Erythroblast (primary cell): ENCODE measurements around the gene TENM4.
"Not testable (repeated sequence)": the region's sequence is repeated elsewhere in the genome, so short reads cannot be mapped to it uniquely, and the experiment has no call there.

ENCODE experiments used
- DNase-seq, 2 experiments: peaks; one replicate each; lab custom pipeline; 2025; lab: John Stamatoyannopoulos, UW
- GATA1 ChIP-seq: IDR thresholded peaks from 2 replicates; pipeline ENCODE4 v1.6.1; 2011; ENCODE audit warnings: low read depth, mild to moderate bottlenecking, control low read depth, low read length, moderate library complexity
- POLR2A ChIP-seq: IDR thresholded peaks from 2 replicates; pipeline ENCODE4 v1.6.1; 2011; ENCODE audit warnings: mild to moderate bottlenecking, low read length

TENM4 gene

DNA sequence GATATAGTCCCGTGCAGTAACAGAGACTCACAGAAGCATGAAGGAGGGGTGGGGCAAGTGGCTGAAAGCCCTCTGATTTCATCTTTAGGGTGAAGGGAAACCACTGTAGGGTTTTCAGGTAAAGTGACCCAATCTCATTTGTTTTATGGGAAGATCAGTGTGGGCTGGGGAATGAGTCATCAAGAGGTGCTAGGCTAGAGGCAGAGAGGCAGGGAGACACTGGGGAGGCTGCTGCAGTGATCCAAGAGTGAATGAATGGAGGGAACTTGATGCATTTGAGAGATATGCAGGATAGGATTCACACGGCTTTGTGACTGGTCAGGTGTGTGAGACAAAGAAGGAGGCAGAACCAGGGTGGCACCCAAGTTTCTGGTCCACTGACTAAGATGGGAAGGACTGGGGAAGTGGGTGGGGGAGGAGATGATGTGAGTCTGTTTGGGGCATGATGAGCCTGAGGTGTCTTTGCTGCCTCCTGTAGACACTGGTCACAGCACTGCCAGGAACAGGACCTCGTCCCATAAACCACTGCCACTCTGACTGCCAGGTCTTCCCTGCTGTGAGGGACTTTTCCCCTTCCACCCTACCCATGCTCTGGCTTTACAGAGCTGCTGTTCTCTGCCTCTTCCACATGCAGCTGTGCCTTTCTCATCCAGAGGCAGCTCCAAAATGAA lies 239.0 kb downstream of the TENM4 start:
- DNase-seq: no peak
- TF ChIP-seq GATA1 (no peak), POLR2A (no peak)

- DNase-seq: no peak
- TF ChIP-seq GATA1 (no peak), POLR2A (no peak)
Measured at GRCh38 chr11:79200398-79201070, 240.3 kb downstream of the TENM4 start.

DNA sequence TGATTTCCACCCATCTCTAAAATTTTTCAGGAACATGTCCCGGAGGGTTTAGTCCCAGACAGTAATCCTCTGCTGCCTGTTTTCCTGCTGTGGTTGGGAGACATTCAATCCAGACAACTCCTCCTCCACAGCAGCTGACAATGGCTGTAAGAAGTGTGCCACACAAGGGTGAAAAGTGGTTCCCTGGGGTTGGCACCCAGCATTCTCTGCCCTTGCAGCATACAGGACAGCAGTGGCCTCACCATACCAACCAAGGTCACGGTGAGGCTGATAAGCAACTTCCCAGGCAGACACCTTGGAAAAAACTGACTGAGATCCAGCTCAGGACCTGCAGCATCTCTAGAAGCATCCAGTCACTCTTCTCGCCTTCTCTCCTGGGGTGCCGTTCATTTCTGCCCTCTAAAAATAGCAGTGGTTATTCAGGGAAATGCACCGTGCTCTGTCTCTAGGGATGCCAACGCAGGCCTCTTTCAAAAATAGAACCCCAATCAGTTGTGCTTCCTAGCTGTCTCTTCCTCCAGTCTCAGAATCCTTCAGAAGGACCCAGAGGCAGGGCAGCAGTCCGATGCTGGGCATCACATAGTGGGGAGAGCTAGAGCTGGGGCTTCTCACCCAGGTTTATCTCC lies 241.0 kb downstream of the TENM4 start:
- TF ChIP-seq POLR2A (no peak), GATA1 (no peak)
- no peak for DNase-seq

- no peak for TF ChIP-seq POLR2A
- no peak for TF ChIP-seq GATA1
- no peak for DNase-seq
Measured at GRCh38 chr11:79198898-79199250, 242.0 kb downstream of the TENM4 start.

DNA sequence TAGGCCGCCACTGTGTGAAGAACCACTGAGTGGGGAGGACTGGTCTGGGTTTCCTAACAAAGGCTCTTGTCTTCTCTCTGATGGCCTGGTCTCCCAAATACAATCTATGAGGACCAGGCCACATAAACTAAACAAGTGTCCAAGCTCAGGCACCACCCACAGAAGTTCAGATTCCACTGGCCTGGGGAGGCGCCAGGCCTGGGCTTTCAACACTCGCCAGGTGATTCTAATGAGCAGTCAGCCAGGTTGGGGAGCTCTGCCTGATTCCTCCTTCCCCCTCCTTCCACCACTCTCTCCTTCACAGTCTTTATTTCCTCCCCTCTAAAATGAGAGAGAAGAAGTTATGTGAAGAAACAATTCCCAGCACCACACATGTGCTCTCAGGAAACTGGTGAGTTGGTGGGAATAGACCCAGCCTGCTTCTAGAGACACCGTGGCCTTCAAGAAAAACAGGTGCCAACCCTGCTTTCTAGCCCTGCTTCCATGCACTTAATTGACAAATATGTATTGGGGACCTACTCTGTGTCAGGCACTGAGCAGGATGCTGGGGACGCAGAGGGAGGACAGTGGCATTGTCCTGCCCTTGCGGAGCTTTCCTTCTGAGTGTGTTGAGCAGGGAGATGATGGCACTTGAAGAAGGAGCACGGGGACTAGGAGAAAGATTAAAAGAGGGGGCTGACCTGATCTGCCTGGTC lies 242.5 kb downstream of the TENM4 start:
- DNase-seq: no peak

DNA sequence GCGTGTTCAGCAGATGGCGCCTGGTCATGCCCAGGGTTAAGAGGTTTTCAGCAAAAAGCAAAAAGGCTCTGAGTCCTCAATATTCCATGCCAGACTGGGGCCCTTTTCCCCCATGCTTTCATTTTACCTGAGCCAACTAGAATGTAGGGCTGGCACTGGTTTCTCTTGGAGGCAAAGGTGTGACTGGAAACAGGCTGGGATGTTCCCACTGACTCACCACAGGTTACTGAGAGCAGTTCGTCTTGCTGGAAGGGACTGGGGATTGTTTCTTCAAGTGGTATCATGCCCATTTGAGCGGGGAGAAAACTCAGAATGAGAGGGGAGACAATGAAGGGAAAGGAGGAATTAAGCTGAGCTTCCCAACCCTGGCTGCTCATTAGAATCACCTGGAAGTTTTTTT lies 243.9 kb downstream of the TENM4 start:
- DNase-seq: no peak
- TF ChIP-seq GATA1: no peak
- no peak for TF ChIP-seq POLR2A

More for the DNA sequence above, 242.5 kb downstream of the TENM4 start:
- TF ChIP-seq GATA1 (no peak), POLR2A (no peak)

GRCh38 chr11:79195209-79195608 lies 245.6 kb downstream of the TENM4 start:
- no peak for DNase-seq
- TF ChIP-seq GATA1: no peak
- no peak for TF ChIP-seq POLR2A

- no peak for DNase-seq
- TF ChIP-seq POLR2A (no peak), GATA1 (no peak)
Measured at GRCh38 chr11:79193663-79194310, 247.0 kb downstream of the TENM4 start.

- no peak for DNase-seq
- TF ChIP-seq POLR2A (no peak), GATA1 (no peak)
Measured at GRCh38 chr11:79192836-79193235, 248.0 kb downstream of the TENM4 start.

DNA sequence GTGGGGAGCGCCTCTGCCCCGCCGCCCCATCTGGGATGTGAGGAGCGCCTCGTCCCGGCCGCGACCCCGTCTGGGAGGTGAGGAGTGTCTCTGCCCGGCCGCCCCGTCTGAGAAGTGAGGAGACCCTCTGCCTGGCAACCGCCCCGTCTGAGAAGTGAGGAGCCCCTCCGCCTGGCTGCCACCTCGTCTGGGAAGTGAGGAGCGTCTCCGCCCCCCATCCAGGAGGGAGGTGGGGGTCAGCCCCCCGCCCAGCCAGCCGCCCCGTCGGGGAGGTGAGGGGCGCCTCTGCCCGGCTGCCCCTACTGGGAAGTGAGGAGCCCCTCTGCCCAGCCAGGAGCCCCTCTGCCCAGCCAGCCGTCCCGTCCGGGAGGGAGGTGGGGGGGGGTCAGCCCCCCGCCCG lies 249.1 kb downstream of the TENM4 start:
- not testable (repeated sequence) for DNase-seq

- not testable (repeated sequence) for DNase-seq
Measured at GRCh38 chr11:79190553-79190952, 250.3 kb downstream of the TENM4 start.

- no peak for TF ChIP-seq GATA1
- no peak for TF ChIP-seq POLR2A
- no peak for DNase-seq
Measured at GRCh38 chr11:79189601-79190000, 251.2 kb downstream of the TENM4 start.

DNA sequence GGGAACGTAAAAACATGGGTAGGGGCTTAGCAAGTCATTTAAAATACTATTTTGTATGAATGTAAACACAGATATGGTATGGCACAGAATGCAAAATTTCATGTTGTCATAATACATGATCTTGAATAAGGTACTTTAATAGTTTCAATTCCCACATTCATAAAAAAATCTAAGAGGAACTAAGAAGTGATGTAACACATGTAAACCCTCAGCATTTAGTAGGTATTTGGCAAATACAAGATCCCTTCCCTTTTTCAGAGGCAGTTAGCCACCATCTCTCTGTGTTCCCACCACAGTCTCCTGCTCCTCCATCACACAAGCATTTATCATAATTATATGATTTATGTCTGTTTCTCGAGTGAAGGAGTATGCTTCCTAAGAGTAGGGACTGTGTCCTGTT lies 251.8 kb downstream of the TENM4 start:
- DNase-seq: no peak
- no peak for TF ChIP-seq GATA1
- TF ChIP-seq POLR2A: no peak

GRCh38 chr11:79186669-79187068 lies 254.2 kb downstream of the TENM4 start:
- no peak for TF ChIP-seq GATA1
- TF ChIP-seq POLR2A: no peak
- DNase-seq: no peak
